Lower leg skin (tissue), 4 donors: ENCODE results near the gene CASK. TPM values are rescaled to one million over a fixed set of nuclear protein-coding genes. Genes with fewer than 3 reads are reported as not detected.
"Not testable (repeated sequence)": the region's sequence is repeated elsewhere in the genome, so short reads cannot be mapped to it uniquely, and the experiment has no call there.

Experiments
- DNase-seq, 2 donors: peaks; one replicate each; pipeline ENCODE4 v3.0.0-alpha.2; 2019; ENCODE audit warnings: low spot score in 2 of 2
- H3K4me3 ChIP-seq: fragments of 200-600 bp; sonication (generic); 2 replicates; pipeline ENCODE4 v1.5.1; 2017; ENCODE audit warnings: mild to moderate bottlenecking, low read depth; ENCODE audit not compliant: poor library complexity, severe bottlenecking
- CTCF ChIP-seq, 3 donors: fragments of 450-650 bp; IDR thresholded peaks; one replicate each; pipeline ENCODE4 v1.5.1; 2016; ENCODE audit warnings: antibody characterized with exemption in 3 of 3, mild to moderate bottlenecking in 3 of 3, moderate library complexity in 2 of 3
- POLR2A ChIP-seq, 2 donors: fragments of 450-650 bp; IDR thresholded peaks; one replicate each; pipeline ENCODE4 v1.6.1; 2016 to 2017; ENCODE audit warnings: antibody characterized with exemption in 2 of 2, mild to moderate bottlenecking in 1 of 2, moderate library complexity in 1 of 2
- WGBS, 2 donors: methylation state at CpG; one replicate each; pipeline ENCODE4 v1.1.5; 2018; 5-methylcytosine and 5-hydroxymethylcytosine counted together
- intact Hi-C: fragments of 100-400 bp; cut with DNase I; formaldehyde crosslinking; loops from one replicate; pipeline ENCODE4 v1.15.0; 2023; ENCODE audit warnings: low total_unique reads
- total RNA-seq, 4 donors: library from RNA; depleted of rRNA; stranded (reverse); fragments of >200 nt; gene quantifications; one replicate each; pipeline ENCODE4 v1.1.0, GENCODE V29; 2016

Gene CASK
- total RNA-seq, 4 donors from 2014 or later: 22.7 to 43.2 (median 26.8) TPM

GRCh38 chrX:41608244-41608643 lies 315.1 kb downstream of the CASK start:
- TF ChIP-seq POLR2A (IDR thresholded peaks at IDR 0.05) (no peak), CTCF (IDR thresholded peaks at IDR 0.05) (no peak)
- 71 to 100% methylated on average over 1 of the region's 1 CpG for WGBS, 2 donors
- DNase-seq: no peak
- intact Hi-C loops: no loop called here
- H3K4me3 ChIP-seq: no peak overlapping the region

DNA sequence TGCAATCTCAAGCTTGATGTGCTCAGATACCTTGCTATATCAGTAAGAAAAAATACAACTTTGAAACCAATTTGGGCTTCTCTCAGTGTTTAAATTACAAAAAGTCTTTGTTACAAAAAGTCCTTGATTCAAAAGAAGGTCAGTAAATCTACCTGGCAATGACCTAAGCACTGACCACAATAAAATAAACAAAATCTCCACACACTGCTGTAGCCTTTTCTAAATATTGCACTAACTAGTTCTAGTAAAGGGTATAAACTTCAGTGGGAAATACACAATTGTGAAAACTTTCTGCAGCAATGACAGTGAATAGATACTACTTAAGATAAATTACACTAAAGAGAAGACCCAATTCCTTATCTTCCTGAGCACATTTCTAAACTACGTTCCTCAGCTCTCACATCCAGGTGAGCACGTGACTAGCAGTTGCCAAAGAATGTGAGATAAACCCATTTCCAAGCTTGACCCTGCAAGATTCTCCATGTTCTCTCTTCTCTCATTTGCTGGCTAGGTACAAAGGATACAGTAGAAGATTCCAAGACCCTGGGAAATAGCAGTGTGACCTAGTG lies 316.0 kb downstream of the CASK start:
- H3K4me3 ChIP-seq: no peak overlapping the region
- intact Hi-C loops: no loop called here
- DNase-seq: no peak
- TF ChIP-seq POLR2A (IDR thresholded peaks at IDR 0.05): no peak
- TF ChIP-seq CTCF (IDR thresholded peaks at IDR 0.05): no peak
- 82 to 85% methylated on average over 2 of the region's 2 CpGs for WGBS, 2 donors

- WGBS, 2 donors: 89 to 99% methylated on average over 4 of the region's 4 CpGs
- DNase-seq, intact Hi-C loops, H3K4me3 ChIP-seq: not testable (repeated sequence)
These were observed 317.3 kb downstream of the CASK start for GRCh38 chrX:41606057-41606456.

DNA sequence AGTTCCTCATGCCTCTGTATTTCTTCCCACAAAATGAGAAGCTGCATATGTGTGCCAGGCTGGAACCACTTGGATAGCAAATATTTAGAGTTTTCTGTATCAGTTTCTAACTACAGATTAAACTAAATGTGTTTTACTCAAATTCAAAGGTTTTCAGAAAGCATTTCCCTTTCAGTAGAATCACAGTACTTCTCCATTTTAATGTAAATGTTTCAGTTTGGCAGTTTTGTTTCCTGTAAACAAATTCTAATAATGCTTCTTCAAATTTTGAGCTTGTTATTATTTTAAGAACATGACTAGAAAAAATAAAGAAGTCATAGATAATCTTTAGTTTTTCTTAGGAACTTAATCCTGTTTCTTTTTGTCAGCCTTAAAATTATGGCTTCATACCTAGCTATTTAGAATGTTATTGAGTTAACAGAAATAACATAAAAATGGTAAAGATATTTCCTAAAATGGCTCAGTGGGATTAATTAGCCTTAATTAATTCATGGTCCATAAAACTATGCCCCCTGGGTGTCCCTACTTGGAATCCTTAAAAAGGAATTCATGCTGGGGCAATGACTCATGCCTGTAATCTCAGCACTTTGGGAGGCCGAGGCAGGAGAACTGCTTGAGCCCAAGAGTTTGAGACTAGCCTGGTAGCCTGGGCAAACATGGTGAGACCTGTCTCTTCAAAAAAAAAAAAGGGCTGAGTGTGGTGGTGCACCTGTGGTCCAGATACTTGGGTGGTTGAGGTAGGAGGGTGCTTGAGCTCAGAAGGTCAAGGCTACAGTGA lies 318.4 kb downstream of the CASK start:
- DNase-seq: no peak
- no peak overlapping the region for H3K4me3 ChIP-seq
- WGBS, 2 donors: 36 to 50% methylated on average over 1 of the region's 1 CpG
- intact Hi-C loops: no loop called here
- no peak for TF ChIP-seq POLR2A (IDR thresholded peaks at IDR 0.05)
- no peak for TF ChIP-seq CTCF (IDR thresholded peaks at IDR 0.05)

GRCh38 chrX:41604177-41604576 lies 319.2 kb downstream of the CASK start:
- TF ChIP-seq CTCF (IDR thresholded peaks at IDR 0.05) (no peak), POLR2A (IDR thresholded peaks at IDR 0.05) (no peak)
- intact Hi-C loops: no loop called here
- DNase-seq: no peak
- H3K4me3 ChIP-seq: no peak overlapping the region
- 81 to 87% methylated on average over 2 of the region's 2 CpGs for WGBS, 2 donors

GRCh38 chrX:41603596-41603995 lies 319.8 kb downstream of the CASK start:
- WGBS, 2 donors: 74 to 84% methylated on average over 1 of the region's 1 CpG
- TF ChIP-seq POLR2A (IDR thresholded peaks at IDR 0.05): no peak
- no peak for TF ChIP-seq CTCF (IDR thresholded peaks at IDR 0.05)
- intact Hi-C loops: no loop called here
- DNase-seq: no peak
- no peak overlapping the region for H3K4me3 ChIP-seq
